ENCODE measurements around the gene ATP6V1G1. TPM values are rescaled to one million over a fixed set of nuclear protein-coding genes. Genes with fewer than 3 reads are reported as not detected.

ATP6V1G1 gene
- total RNA-seq, 4 donors from 2014 or later, result 88.0 to 135 (median 113) TPM

DNA sequence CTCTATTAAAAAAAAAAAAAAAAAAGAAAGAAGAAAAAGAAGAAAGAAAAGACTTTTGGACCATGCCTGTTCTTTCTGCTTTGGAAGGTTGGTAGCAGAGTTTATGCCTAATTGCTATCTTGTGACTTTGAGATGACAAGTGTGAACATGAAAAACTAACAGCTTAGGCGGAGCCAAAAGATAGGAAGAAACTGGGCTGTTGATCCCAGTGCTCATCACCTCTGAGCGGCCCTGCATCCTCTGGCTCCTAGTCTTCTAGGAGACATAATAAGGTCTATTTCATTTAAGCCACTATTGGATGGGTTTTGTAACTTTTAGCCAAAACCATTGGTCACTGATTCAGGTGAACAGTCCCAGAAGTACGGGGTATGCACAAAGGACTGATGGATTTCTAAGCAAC, 34.4 kb upstream of the ATP6V1G1 start:
- Histone ChIP-seq H3K4me3 (no peak overlapping the region), H3K27me3 (no peaks in the 10 kb centered on the region), H3K27ac (replicated peaks in 1 of 4) (no peak overlapping the region), H3K4me1 (peaks cover 0 to 16% (median 14%) of the 10 kb centered on the region in 4 donors), H3K9me3 (no peaks in the 10 kb centered on the region), H3K36me3 (no peaks in the 10 kb centered on the region)
- DNase-seq (ENCODE audit: extremely low spot score), result no peak
- intact Hi-C loops (cut with DNase I), result no loop called here
- TF ChIP-seq, protein P1, sequence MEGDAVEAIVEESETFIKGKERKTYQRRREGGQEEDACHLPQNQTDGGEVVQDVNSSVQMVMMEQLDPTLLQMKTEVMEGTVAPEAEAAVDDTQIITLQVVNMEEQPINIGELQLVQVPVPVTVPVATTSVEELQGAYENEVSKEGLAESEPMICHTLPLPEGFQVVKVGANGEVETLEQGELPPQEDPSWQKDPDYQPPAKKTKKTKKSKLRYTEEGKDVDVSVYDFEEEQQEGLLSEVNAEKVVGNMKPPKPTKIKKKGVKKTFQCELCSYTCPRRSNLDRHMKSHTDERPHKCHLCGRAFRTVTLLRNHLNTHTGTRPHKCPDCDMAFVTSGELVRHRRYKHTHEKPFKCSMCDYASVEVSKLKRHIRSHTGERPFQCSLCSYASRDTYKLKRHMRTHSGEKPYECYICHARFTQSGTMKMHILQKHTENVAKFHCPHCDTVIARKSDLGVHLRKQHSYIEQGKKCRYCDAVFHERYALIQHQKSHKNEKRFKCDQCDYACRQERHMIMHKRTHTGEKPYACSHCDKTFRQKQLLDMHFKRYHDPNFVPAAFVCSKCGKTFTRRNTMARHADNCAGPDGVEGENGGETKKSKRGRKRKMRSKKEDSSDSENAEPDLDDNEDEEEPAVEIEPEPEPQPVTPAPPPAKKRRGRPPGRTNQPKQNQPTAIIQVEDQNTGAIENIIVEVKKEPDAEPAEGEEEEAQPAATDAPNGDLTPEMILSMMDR (IDR thresholded peaks at IDR 0.05), result no peak
- TF ChIP-seq POLR2AphosphoS5 (IDR thresholded peaks at IDR 0.05) (no peak), EP300 (IDR thresholded peaks at IDR 0.05) (no peak), POLR2A (IDR thresholded peaks at IDR 0.05; ENCODE audit: low read depth) (no peak)
- 94% methylated on average over 3 of the region's 3 CpGs for WGBS

DNA sequence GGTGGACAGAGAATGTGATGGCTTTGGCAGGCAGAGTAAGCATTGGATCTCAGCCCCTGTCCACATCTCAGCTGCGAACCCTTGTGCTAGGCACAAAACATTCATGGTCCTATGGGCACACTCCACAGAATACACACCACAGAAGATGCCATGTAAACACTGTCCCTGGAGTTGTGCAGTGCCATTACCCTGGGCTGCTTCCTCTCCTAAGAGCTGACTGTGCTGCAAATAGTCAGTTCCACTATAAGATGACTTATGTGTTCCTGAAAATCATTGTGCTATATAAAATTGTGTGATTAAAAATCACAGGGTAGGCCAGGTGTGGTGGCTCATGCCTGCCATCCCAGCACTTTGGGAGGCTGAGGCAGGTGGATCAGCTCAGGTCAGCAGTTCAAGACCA, 31.9 kb upstream of the ATP6V1G1 start:
- H3K4me3 ChIP-seq, result no peak overlapping the region
- 88% methylated on average over 1 of the region's 1 CpG for WGBS
- H3K4me1 ChIP-seq, result peaks cover 0 to 16% (median 14%) of the 10 kb centered on the region in 4 donors
- H3K27ac ChIP-seq (replicated peaks in 1 of 4), result no peak overlapping the region
- H3K36me3 ChIP-seq, result no peaks in the 10 kb centered on the region
- no peak for DNase-seq (ENCODE audit: extremely low spot score)
- intact Hi-C loops (cut with DNase I), result no loop called here
- no peak for TF ChIP-seq POLR2A (IDR thresholded peaks at IDR 0.05; ENCODE audit: low read depth)
- TF ChIP-seq, protein P1 (IDR thresholded peaks at IDR 0.05), result no peak
- no peak for TF ChIP-seq POLR2AphosphoS5 (IDR thresholded peaks at IDR 0.05)
- no peak for TF ChIP-seq EP300 (IDR thresholded peaks at IDR 0.05)
- H3K27me3 ChIP-seq, result no peaks in the 10 kb centered on the region
- no peaks in the 10 kb centered on the region for H3K9me3 ChIP-seq

DNA sequence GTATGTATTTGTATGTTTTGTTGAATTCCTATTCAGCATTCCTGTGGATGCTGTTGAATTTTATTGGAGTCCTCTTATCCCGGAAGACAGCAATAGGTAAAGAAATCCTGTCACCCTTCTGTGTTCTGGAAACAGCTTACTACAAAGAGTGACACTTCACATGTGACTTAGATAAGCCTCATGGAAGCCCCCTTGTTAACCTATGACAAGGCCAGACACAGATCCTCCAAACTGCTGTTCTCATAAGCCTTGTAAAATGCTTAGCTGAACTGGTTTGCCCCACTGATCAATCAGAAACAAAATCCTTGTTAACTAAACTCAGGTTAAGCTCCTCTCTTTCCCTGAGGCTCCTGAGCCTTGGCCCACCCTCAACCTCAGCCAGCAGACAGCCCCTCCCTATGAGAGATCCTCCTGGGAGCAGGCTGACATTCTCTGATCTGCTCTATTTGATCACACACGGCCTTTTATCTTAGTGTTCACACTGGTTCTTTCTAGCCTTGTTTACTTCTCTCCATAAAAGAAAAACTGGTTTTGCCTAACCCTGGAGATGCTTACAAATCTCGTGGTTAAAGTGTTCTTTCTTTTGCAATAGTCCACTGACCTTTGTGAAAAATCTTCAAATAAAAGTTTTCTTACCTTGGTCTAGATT, 29.4 kb upstream of the ATP6V1G1 start:
- H3K36me3 ChIP-seq, result no peaks in the 10 kb centered on the region
- H3K27me3 ChIP-seq, result peaks cover 0 to 5% (median 0%) of the 10 kb centered on the region in 4 donors
- 69% methylated on average over 3 of the region's 3 CpGs for WGBS
- no peak overlapping the region for H3K4me3 ChIP-seq
- no peak for DNase-seq (ENCODE audit: extremely low spot score)
- no peak overlapping the region for H3K27ac ChIP-seq (replicated peaks in 1 of 4)
- H3K9me3 ChIP-seq, result no peaks in the 10 kb centered on the region
- no peaks in the 10 kb centered on the region for H3K4me1 ChIP-seq
- intact Hi-C loops (cut with DNase I), result no loop called here
- no peak for TF ChIP-seq POLR2AphosphoS5 (IDR thresholded peaks at IDR 0.05)
- no peak for TF ChIP-seq POLR2A (IDR thresholded peaks at IDR 0.05; ENCODE audit: low read depth)

DNA sequence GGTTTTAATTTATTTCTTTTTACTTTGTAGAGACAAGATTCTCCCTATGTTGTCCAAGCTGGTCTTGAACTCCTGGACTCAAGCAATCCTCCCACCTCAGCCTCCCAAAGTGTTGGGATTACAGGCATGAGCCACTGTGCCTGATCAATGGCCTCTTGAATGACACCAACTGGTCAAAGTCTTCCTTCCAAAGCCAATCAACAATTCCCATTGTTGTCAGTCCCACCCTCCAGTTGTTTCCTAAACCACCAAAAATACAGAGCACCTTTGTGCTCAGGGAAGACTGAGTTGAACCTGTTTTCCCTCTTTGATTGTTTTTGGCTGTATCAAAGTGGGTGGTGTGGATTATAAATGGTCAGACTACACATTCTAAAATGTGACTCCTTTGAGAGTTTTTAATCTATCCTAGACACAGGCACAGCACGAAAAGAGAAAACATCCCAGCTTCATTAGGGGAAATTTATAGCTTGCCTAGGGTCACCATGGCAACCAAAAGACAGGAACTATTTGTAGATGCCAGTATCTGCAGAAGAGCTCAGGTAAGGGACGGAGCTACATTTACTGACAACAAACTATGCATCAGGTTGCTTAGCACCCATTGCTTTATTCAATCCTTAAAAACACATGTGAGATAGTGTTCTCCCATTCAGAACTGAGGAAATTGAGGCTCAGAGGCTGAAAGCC, 27.6 kb upstream of the ATP6V1G1 start:
- TF ChIP-seq POLR2AphosphoS5 (IDR thresholded peaks at IDR 0.05), result no peak
- TF ChIP-seq, protein P1 (IDR thresholded peaks at IDR 0.05), result no peak

DNA sequence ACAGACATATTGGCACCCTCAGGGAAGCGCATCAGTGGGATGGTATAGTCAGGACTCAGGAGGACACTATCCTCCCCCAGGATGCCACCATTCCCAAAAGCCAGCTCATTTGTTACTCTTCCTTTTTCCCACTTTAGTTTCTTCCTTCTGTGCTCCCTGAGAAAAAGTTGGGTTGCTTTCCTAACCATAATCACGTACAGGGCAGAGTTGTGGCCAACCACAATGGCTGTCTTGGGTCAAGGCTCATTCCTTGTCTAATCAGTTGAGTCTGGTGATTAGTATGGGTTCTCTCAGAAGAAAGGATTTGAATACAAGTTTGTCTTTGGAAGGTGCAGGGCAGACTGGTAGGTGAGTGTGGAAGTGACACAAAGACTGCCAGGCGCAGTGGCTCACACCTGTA, 26.6 kb upstream of the ATP6V1G1 start:
- Histone ChIP-seq H3K27me3 (peaks cover 0 to 5% (median 0%) of the 10 kb centered on the region in 4 donors), H3K9me3 (no peaks in the 10 kb centered on the region), H3K4me1 (no peaks in the 10 kb centered on the region), H3K36me3 (no peaks in the 10 kb centered on the region), H3K4me3 (no peak overlapping the region), H3K27ac (replicated peaks in 1 of 4) (no peak overlapping the region)
- TF ChIP-seq, protein P1 (IDR thresholded peaks at IDR 0.05), result no peak
- WGBS, result 86% methylated on average over 3 of the region's 3 CpGs
- no peak for DNase-seq (ENCODE audit: extremely low spot score)
- intact Hi-C loops (cut with DNase I), result no loop called here

More for the DNA sequence above, 27.6 kb upstream of the ATP6V1G1 start:
- no peak overlapping the region for H3K4me3 ChIP-seq
- no peaks in the 10 kb centered on the region for H3K9me3 ChIP-seq
- WGBS, result 68% methylated on average over 2 of the region's 2 CpGs
- intact Hi-C loops (cut with DNase I), result no loop called here
- no peaks in the 10 kb centered on the region for H3K4me1 ChIP-seq
- no peaks in the 10 kb centered on the region for H3K36me3 ChIP-seq
- DNase-seq (ENCODE audit: extremely low spot score), result no peak
- H3K27me3 ChIP-seq, result peaks cover 0 to 5% (median 0%) of the 10 kb centered on the region in 4 donors
- no peak overlapping the region for H3K27ac ChIP-seq (replicated peaks in 1 of 4)
